Uterus (tissue), 4 donors: ENCODE measurements around the gene JCHAIN. TPM values are rescaled to one million over a fixed set of nuclear protein-coding genes. Genes with fewer than 3 reads are reported as not detected.
"Not testable (repeated sequence)": the region's sequence is repeated elsewhere in the genome, so short reads cannot be mapped to it uniquely, and the experiment has no call there.

Source experiments
- DNase-seq, 2 donors: peaks; one replicate each; pipeline ENCODE4 v3.0.0-alpha.2; 2019 to 2020
- H3K27ac ChIP-seq, 2 donors: fragments of 200-600 bp; sonication (generic); 1 replicate in 1 of 2; 2 replicates in 1 of 2; pipeline ENCODE4 v1.5.1; 2016 to 2018
- H3K27me3 ChIP-seq, 2 donors: fragments of 200-600 bp; sonication (generic); one replicate each; pipeline ENCODE4 v1.5.1; 2018 to 2019; ENCODE audit warnings: control low read depth in 1 of 2
- H3K36me3 ChIP-seq, 2 donors: fragments of 200-600 bp; sonication (generic); one replicate each; pipeline ENCODE4 v1.5.1; 2019; ENCODE audit warnings: control low read depth in 1 of 2
- H3K4me1 ChIP-seq, 2 donors: fragments of 200-600 bp; sonication (generic); one replicate each; pipeline ENCODE4 v1.5.1; 2018 to 2019; ENCODE audit warnings: control low read depth in 1 of 2
- H3K4me3 ChIP-seq, 2 donors: fragments of 200-600 bp; sonication (generic); 1 replicate in 1 of 2; 2 replicates in 1 of 2; pipeline ENCODE4 v1.5.1; 2018 to 2019; ENCODE audit warnings: mild to moderate bottlenecking in 1 of 2
- H3K9me3 ChIP-seq, 2 donors: fragments of 200-600 bp; sonication (generic); one replicate each; pipeline ENCODE4 v1.5.1; 2019; ENCODE audit warnings: control low read depth in 1 of 2
- CTCF ChIP-seq, 4 experiments: fragments of 200-600 bp in 2 of 4; fragments of 450-650 bp in 2 of 4; sonication (generic) in 2 of 4; IDR thresholded peaks; one replicate each; pipeline ENCODE4 v1.5.1; 2016 to 2019; ENCODE audit warnings: antibody characterized with exemption in 4 of 4, mild to moderate bottlenecking in 2 of 4, moderate library complexity in 1 of 4
- POLR2A ChIP-seq, 2 donors: fragments of 450-650 bp; IDR thresholded peaks; one replicate each; pipeline ENCODE4 v1.6.1; 2016; ENCODE audit warnings: antibody characterized with exemption in 2 of 2, mild to moderate bottlenecking in 1 of 2, moderate library complexity in 1 of 2
- intact Hi-C: fragments of 100-400 bp; cut with DNase I; formaldehyde crosslinking; loops from one replicate; pipeline ENCODE4 v1.15.1; 2023; ENCODE audit warnings: low total_unique reads
- total RNA-seq, 4 donors: library from RNA; depleted of rRNA in 3 of 4; stranded (reverse); fragments of >200 nt in 3 of 4; gene quantifications; one replicate each; pipeline versions ENCODE4 v1.1.0 to v1.2.4, GENCODE V29; 2014 to 2023
- donor health status: DM: yes; HTN: yes; CAD: no.

Gene JCHAIN
- total RNA-seq, 4 donors from 2014 or later = 4.9 to 12.7 (median 6.2) TPM

GRCh38 chr4:70687821-70688794 is 21.8 kb upstream of the JCHAIN start, which contains the start of gene UTP3:
Gene UTP3 (plus strand): TSS chr4:70688532. CDS start chr4:70688678, 146 bp downstream.
- H3K9me3 ChIP-seq = no peaks in the 10 kb centered on the region
- no peaks in the 10 kb centered on the region for H3K27me3 ChIP-seq
- H3K27ac ChIP-seq = peak within 1 kb of the TSS; percentile 95 to 98
- H3K4me1 ChIP-seq = peaks cover 0 to 12% of the 10 kb centered on the region in 2 donors
- TF ChIP-seq POLR2A (IDR thresholded peaks at IDR 0.05) (peak; percentile 20 to 50), CTCF (IDR thresholded peaks at IDR 0.05) (peak; percentile 92 to 99 (median 96))
- DNase-seq = peak; percentile 97
- H3K4me3 ChIP-seq = peak within 1 kb of the TSS; percentile 61 to 99
- intact Hi-C loops = no loop called here
- H3K36me3 ChIP-seq = no peaks in the 10 kb centered on the region

- intact Hi-C loops = no loop called here
- Histone ChIP-seq H3K4me1 (peaks cover 0 to 12% of the 10 kb centered on the region in 2 donors), H3K27ac (peak overlapping the region; percentile 95 to 98), H3K9me3 (no peaks in the 10 kb centered on the region), H3K27me3 (no peaks in the 10 kb centered on the region), H3K4me3 (peak overlapping the region; percentile 61 to 99), H3K36me3 (no peaks in the 10 kb centered on the region)
- DNase-seq = peak in 1 of 2 donors; percentile 27
- TF ChIP-seq POLR2A (IDR thresholded peaks at IDR 0.05) (no peak), CTCF (IDR thresholded peaks at IDR 0.05) (no peak)
Measured at GRCh38 chr4:70687392-70687791, 21.1 kb upstream of the JCHAIN start.

GRCh38 chr4:70682142-70682541 is 15.8 kb upstream of the JCHAIN start:
- H3K4me1 ChIP-seq, DNase-seq, H3K9me3 ChIP-seq, H3K27me3 ChIP-seq, intact Hi-C loops, H3K36me3 ChIP-seq, H3K27ac ChIP-seq, H3K4me3 ChIP-seq: not testable (repeated sequence)

GRCh38 chr4:70681704-70682103 is 15.4 kb upstream of the JCHAIN start:
- DNase-seq = no peak
- Histone ChIP-seq H3K4me3 (no peak overlapping the region), H3K36me3 (no peaks in the 10 kb centered on the region), H3K27me3 (no peaks in the 10 kb centered on the region), H3K27ac (no peak overlapping the region), H3K9me3 (no peaks in the 10 kb centered on the region), H3K4me1 (no peaks in the 10 kb centered on the region)
- TF ChIP-seq POLR2A (IDR thresholded peaks at IDR 0.05) (no peak), CTCF (IDR thresholded peaks at IDR 0.05) (no peak)
- intact Hi-C loops = no loop called here

- H3K4me1 ChIP-seq = no peaks in the 10 kb centered on the region
Measured at GRCh38 chr4:70680934-70681333, 14.6 kb upstream of the JCHAIN start.

More at GRCh38 chr4:70680934-70681333, 14.6 kb upstream of the JCHAIN start:
- no peak for TF ChIP-seq POLR2A (IDR thresholded peaks at IDR 0.05)
- no peak for TF ChIP-seq CTCF (IDR thresholded peaks at IDR 0.05)
- no peak for DNase-seq
- Histone ChIP-seq H3K9me3 (no peaks in the 10 kb centered on the region), H3K27ac (peak overlapping the region in 1 of 2 donors; percentile 21), H3K4me3 (no peak overlapping the region), H3K27me3 (no peaks in the 10 kb centered on the region), H3K36me3 (no peaks in the 10 kb centered on the region)
- intact Hi-C loops = no loop called here
